Prostate gland (tissue), 2 donors: Measurements from ENCODE around the gene ARFGAP3.

Experiments used
- CTCF ChIP-seq, 4 experiments: fragments of 200-600 bp in 2 of 4; fragments of 450-650 bp in 2 of 4; sonication (generic) in 2 of 4; IDR thresholded peaks; 1 replicate in 3 of 4; 2 replicates in 1 of 4; pipeline ENCODE4 v1.5.1; 2016 to 2019; ENCODE audit warnings: antibody characterized with exemption in 4 of 4, mild to moderate bottlenecking in 2 of 4, moderate library complexity in 2 of 4
- POLR2A ChIP-seq: fragments of 450-650 bp; IDR thresholded peaks from one replicate; pipeline ENCODE4 v1.6.1; 2016; ENCODE audit warnings: antibody characterized with exemption, mild to moderate bottlenecking

DNA sequence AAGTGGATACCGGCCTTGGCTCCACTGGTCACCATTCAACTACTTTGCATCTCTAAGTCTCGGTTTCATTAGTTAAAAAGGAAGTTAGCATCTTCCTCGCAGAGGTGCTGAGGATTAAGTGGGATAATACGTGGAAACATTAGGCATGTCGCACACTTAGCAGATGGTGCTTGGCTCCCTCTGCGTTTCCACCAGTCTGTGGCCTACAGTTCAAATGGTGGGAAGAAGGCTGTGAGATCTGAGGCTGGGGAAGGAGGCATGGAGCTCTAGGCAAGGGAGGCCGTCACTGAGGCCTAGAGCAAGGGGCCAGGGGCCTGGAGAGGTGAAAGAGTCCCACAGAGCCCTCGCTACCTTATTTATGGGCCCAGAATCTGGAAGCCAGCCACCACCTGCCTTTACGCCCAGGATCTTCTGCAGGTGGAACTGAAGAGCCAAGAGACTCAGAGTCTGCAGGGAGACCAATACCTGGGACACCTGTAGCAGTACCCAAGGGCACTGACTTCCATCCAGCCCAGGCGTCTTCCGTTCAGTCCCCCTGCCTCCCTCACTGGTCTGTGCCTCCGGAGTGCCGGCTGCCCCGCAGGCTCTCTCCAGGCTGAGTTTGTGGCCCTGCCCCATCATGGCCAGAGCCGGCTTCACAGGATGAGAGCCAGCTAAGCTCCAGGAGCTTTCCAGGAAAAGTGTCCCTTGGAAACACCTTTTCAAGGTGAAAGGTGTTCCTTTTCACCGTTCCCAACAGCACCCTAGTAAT, 70.3 kb downstream of the ARFGAP3 start:
- no peak for TF ChIP-seq POLR2A
- no peak for TF ChIP-seq CTCF (IDR thresholded peaks at IDR 0.05)
